Ishikawa (cell line): ENCODE measurements around the gene TMC2.

Experiments used
- CEBPB ChIP-seq: IDR thresholded peaks from 2 replicates; pipeline ENCODE4 v1.6.1; 2012
- CREB1 ChIP-seq: IDR thresholded peaks from 2 replicates; pipeline ENCODE4 v1.6.1; 2012; ENCODE audit warnings: low read depth
- EGR1 ChIP-seq: IDR thresholded peaks from 2 replicates; pipeline ENCODE4 v1.6.1; 2012
- EP300 ChIP-seq: IDR thresholded peaks from 2 replicates; pipeline ENCODE4 v1.6.1; 2012; ENCODE audit warnings: borderline replicate concordance
- FOXM1 ChIP-seq: IDR thresholded peaks from 2 replicates; pipeline ENCODE4 v1.6.1; 2012; ENCODE audit warnings: low read depth, borderline replicate concordance
- MAX ChIP-seq: IDR thresholded peaks from 2 replicates; pipeline ENCODE4 v1.6.1; 2012
- NFIC ChIP-seq: IDR thresholded peaks from 2 replicates; pipeline ENCODE4 v1.6.1; 2012
- RAD21 ChIP-seq: IDR thresholded peaks from 2 replicates; pipeline ENCODE4 v1.6.1; 2012; ENCODE audit warnings: low read depth
- REST ChIP-seq: IDR thresholded peaks from 2 replicates; pipeline ENCODE4 v1.6.1; 2012; ENCODE audit warnings: low read depth, mild to moderate bottlenecking
- TAF1 ChIP-seq: IDR thresholded peaks from 2 replicates; pipeline ENCODE4 v1.6.1; 2012; ENCODE audit warnings: low read depth, mild to moderate bottlenecking
- TEAD4 ChIP-seq: IDR thresholded peaks from 2 replicates; pipeline ENCODE4 v1.6.1; 2012
- USF1 ChIP-seq: IDR thresholded peaks from 2 replicates; pipeline ENCODE4 v1.6.1; 2012
- ZBTB7A ChIP-seq: IDR thresholded peaks from 2 replicates; pipeline ENCODE4 v1.6.1; 2012; ENCODE audit warnings: low read depth

GRCh38 chr20:2612073-2612472 is 75.7 kb downstream of the TMC2 start:
- no peak for TF ChIP-seq MAX
- no peak for TF ChIP-seq TAF1
- no peak for TF ChIP-seq RAD21
- no peak for TF ChIP-seq FOXM1
- no peak for TF ChIP-seq CEBPB
- TF ChIP-seq REST: no peak
- no peak for TF ChIP-seq EP300
- no peak for TF ChIP-seq USF1
- TF ChIP-seq CREB1: no peak
- TF ChIP-seq ZBTB7A: no peak
- no peak for TF ChIP-seq TEAD4
- no peak for TF ChIP-seq EGR1
- no peak for TF ChIP-seq NFIC
